Trophoblast cell (in vitro differentiated cells and primary cell): Measurements from ENCODE around the gene ANKRD1.

Experiments used
- DNase-seq, 2 donors: peaks; one replicate each; pipeline ENCODE4 v3.0.0-alpha.2; 2016
- H2AFZ ChIP-seq: 2 replicates; pipeline ENCODE4 v1.6.1; 2013; ENCODE audit warnings: low read length, moderate library complexity, mild to moderate bottlenecking; ENCODE audit not compliant: insufficient read depth, poor library complexity
- H2AK5ac ChIP-seq: 2 replicates; pipeline ENCODE4 v1.6.1; 2013; ENCODE audit warnings: mild to moderate bottlenecking, low read length
- H2BK120ac ChIP-seq: 2 replicates; pipeline ENCODE4 v1.6.1; 2013; ENCODE audit warnings: low read length, mild to moderate bottlenecking, moderate library complexity; ENCODE audit not compliant: insufficient read depth, poor library complexity
- H2BK12ac ChIP-seq: 2 replicates; pipeline ENCODE4 v1.6.1; 2013; ENCODE audit warnings: mild to moderate bottlenecking, low read length, moderate library complexity
- H2BK5ac ChIP-seq: 2 replicates; pipeline ENCODE4 v1.6.1; 2013; ENCODE audit warnings: low read length, low read depth, moderate library complexity, mild to moderate bottlenecking; ENCODE audit not compliant: poor library complexity
- H3K14ac ChIP-seq: 2 replicates; pipeline ENCODE4 v1.6.1; 2013; ENCODE audit warnings: mild to moderate bottlenecking, low read length
- H3K18ac ChIP-seq: 2 replicates; pipeline ENCODE4 v1.6.1; 2013; ENCODE audit warnings: mild to moderate bottlenecking, low read length
- H3K23ac ChIP-seq: 2 replicates; pipeline ENCODE4 v1.6.1; 2013; ENCODE audit warnings: low read length
- H3K27ac ChIP-seq: 2 replicates; pipeline ENCODE4 v1.5.1; 2013; ENCODE audit warnings: low read depth, mild to moderate bottlenecking, inconsistent platforms, low read length, moderate library complexity
- H3K27me3 ChIP-seq: 2 replicates; pipeline ENCODE4 v1.6.1; 2013; ENCODE audit warnings: inconsistent platforms, mild to moderate bottlenecking, low read length, moderate library complexity; ENCODE audit not compliant: insufficient read depth
- H3K36me3 ChIP-seq, 2 experiments: 1 replicate in 1 of 2; 2 replicates in 1 of 2; pipeline ENCODE4 v1.6.1; 2013; ENCODE audit warnings: low read length in 2 of 2, mild to moderate bottlenecking in 2 of 2, moderate library complexity in 1 of 2; ENCODE audit not compliant: insufficient read depth in 2 of 2, control insufficient read depth in 1 of 2
- H3K4ac ChIP-seq: 2 replicates; pipeline ENCODE4 v1.6.1; 2013; ENCODE audit warnings: low read depth, mild to moderate bottlenecking, low read length, moderate library complexity
- H3K4me1 ChIP-seq, 2 experiments: 1 replicate in 1 of 2; 2 replicates in 1 of 2; pipeline ENCODE4 v1.6.1; 2013; ENCODE audit warnings: low read length in 2 of 2, mild to moderate bottlenecking in 2 of 2, moderate library complexity in 1 of 2; ENCODE audit not compliant: insufficient read depth in 2 of 2, control insufficient read depth in 1 of 2
- H3K4me2 ChIP-seq: 2 replicates; pipeline ENCODE4 v1.6.1; 2013; ENCODE audit warnings: inconsistent platforms, mild to moderate bottlenecking, low read length, moderate library complexity
- H3K4me3 ChIP-seq: 2 replicates; pipeline ENCODE4 v1.5.1; 2013; ENCODE audit warnings: mild to moderate bottlenecking, low read depth, low read length, inconsistent platforms
- H3K79me1 ChIP-seq: one replicate; pipeline ENCODE4 v1.6.1; 2013; ENCODE audit warnings: low read length
- H3K79me2 ChIP-seq: 2 replicates; pipeline ENCODE4 v1.6.1; 2013; ENCODE audit warnings: low read length, mild to moderate bottlenecking; ENCODE audit not compliant: control insufficient read depth, insufficient read depth, poor library complexity
- H3K9ac ChIP-seq: 2 replicates; pipeline ENCODE4 v1.6.1; 2013; ENCODE audit warnings: mild to moderate bottlenecking, low read length
- H3K9me3 ChIP-seq: 2 replicates; pipeline ENCODE4 v1.6.1; 2013; ENCODE audit warnings: low read depth, mild to moderate bottlenecking, control low read depth, inconsistent platforms, low read length; ENCODE audit not compliant: insufficient read depth
- H4K12ac ChIP-seq: 2 replicates; pipeline ENCODE4 v1.6.1; 2013; ENCODE audit warnings: low read depth, mild to moderate bottlenecking, low read length, moderate library complexity
- H4K8ac ChIP-seq: 2 replicates; pipeline ENCODE4 v1.6.1; 2013; ENCODE audit warnings: low read depth, mild to moderate bottlenecking, low read length, moderate library complexity
- H4K91ac ChIP-seq: one replicate; pipeline ENCODE4 v1.6.1; 2013; ENCODE audit warnings: low read depth, mild to moderate bottlenecking, low read length, moderate library complexity
- WGBS: extraction: QIAGEN DNeasy Blood & Tissue Kit; methylation state at CpG from one replicate; pipeline ENCODE4 v1.1.7; 2013; ENCODE audit warnings: missing lambda C conversion rate; ENCODE audit not compliant: insufficient read length, insufficient coverage; ENCODE audit errors: extremely low coverage; 5-methylcytosine and 5-hydroxymethylcytosine counted together

The ANKRD1 gene

GRCh38 chr10:90916392-90917237, 4.3 kb downstream of the ANKRD1 start:
- peaks cover 7% of the 10 kb centered on the region for H3K79me1 ChIP-seq
- no peak overlapping the region for H2AFZ ChIP-seq
- H3K27me3 ChIP-seq = no peaks in the 10 kb centered on the region
- H3K14ac ChIP-seq = no peak overlapping the region
- H3K9ac ChIP-seq = no peak overlapping the region
- H4K91ac ChIP-seq = no peak overlapping the region
- H3K27ac ChIP-seq = peak overlapping the region; percentile 22
- DNase-seq = no peak
- H3K36me3 ChIP-seq = peaks cover 10 to 25% of the 10 kb centered on the region in 2 experiments
- H3K4me2 ChIP-seq = peak overlapping the region; percentile 7
- no peak overlapping the region for H2BK5ac ChIP-seq
- no peaks in the 10 kb centered on the region for H3K9me3 ChIP-seq
- no peak overlapping the region for H3K23ac ChIP-seq
- no peak overlapping the region for H2BK12ac ChIP-seq
- H2BK120ac ChIP-seq = no peak overlapping the region
- no peak overlapping the region for H4K8ac ChIP-seq
- H3K18ac ChIP-seq = no peak overlapping the region
- WGBS = no CpG with 5 or more reads among the region's 6 CpGs
- H4K12ac ChIP-seq = no peak overlapping the region
- H3K79me2 ChIP-seq = peaks cover 3% of the 10 kb centered on the region
- H3K4ac ChIP-seq = no peak overlapping the region
- no peak overlapping the region for H2AK5ac ChIP-seq
- no peak overlapping the region for H3K4me3 ChIP-seq
- H3K4me1 ChIP-seq = no peaks in the 10 kb centered on the region

- Histone ChIP-seq H3K4me3 (no peak overlapping the region), H2AFZ (no peak overlapping the region), H2BK120ac (no peak overlapping the region), H3K27ac (no peak overlapping the region), H4K12ac (no peak overlapping the region), H2AK5ac (no peak overlapping the region), H3K9ac (no peak overlapping the region), H2BK12ac (no peak overlapping the region), H3K9me3 (no peaks in the 10 kb centered on the region), H2BK5ac (no peak overlapping the region), H3K4me1 (no peaks in the 10 kb centered on the region), H4K8ac (no peak overlapping the region), H3K36me3 (peaks cover 10 to 25% of the 10 kb centered on the region in 2 experiments), H3K4me2 (no peak overlapping the region), H4K91ac (no peak overlapping the region), H3K27me3 (no peaks in the 10 kb centered on the region), H3K18ac (no peak overlapping the region), H3K4ac (no peak overlapping the region), H3K14ac (no peak overlapping the region), H3K23ac (no peak overlapping the region), H3K79me2 (peaks cover 3% of the 10 kb centered on the region), H3K79me1 (peaks cover 7% of the 10 kb centered on the region)
- WGBS = 100% methylated on average over 1 of the region's 11 CpGs
- DNase-seq = no peak
Measured at GRCh38 chr10:90915766-90916075, 5.2 kb downstream of the ANKRD1 start.

GRCh38 chr10:90914992-90915765, 5.7 kb downstream of the ANKRD1 start:
- no peak for DNase-seq
- peaks cover 9 to 25% of the 10 kb centered on the region in 2 experiments for H3K36me3 ChIP-seq
- no CpG with 5 or more reads among the region's 10 CpGs for WGBS
- H3K14ac ChIP-seq = no peak overlapping the region
- H4K91ac ChIP-seq = no peak overlapping the region
- H3K27ac ChIP-seq = peak overlapping the region; percentile 16
- H3K9ac ChIP-seq = no peak overlapping the region
- H2AFZ ChIP-seq = no peak overlapping the region
- H2BK5ac ChIP-seq = no peak overlapping the region
- H3K18ac ChIP-seq = no peak overlapping the region
- no peak overlapping the region for H2BK120ac ChIP-seq
- no peak overlapping the region for H3K4me2 ChIP-seq
- no peak overlapping the region for H3K4ac ChIP-seq
- no peak overlapping the region for H3K23ac ChIP-seq
- H4K8ac ChIP-seq = no peak overlapping the region
- peaks cover 2% of the 10 kb centered on the region for H3K79me2 ChIP-seq
- no peak overlapping the region for H2BK12ac ChIP-seq
- peaks cover 5% of the 10 kb centered on the region for H3K79me1 ChIP-seq
- no peaks in the 10 kb centered on the region for H3K27me3 ChIP-seq
- no peaks in the 10 kb centered on the region for H3K9me3 ChIP-seq
- H2AK5ac ChIP-seq = no peak overlapping the region
- no peaks in the 10 kb centered on the region for H3K4me1 ChIP-seq
- H4K12ac ChIP-seq = no peak overlapping the region
- no peak overlapping the region for H3K4me3 ChIP-seq

GRCh38 chr10:90913774-90914420, 7.0 kb downstream of the ANKRD1 start:
- Histone ChIP-seq H3K23ac (no peak overlapping the region), H2BK120ac (no peak overlapping the region), H3K36me3 (peaks cover 7 to 25% of the 10 kb centered on the region in 2 experiments), H2BK5ac (no peak overlapping the region), H3K79me2 (no peaks in the 10 kb centered on the region), H4K91ac (no peak overlapping the region), H3K9me3 (no peaks in the 10 kb centered on the region), H3K14ac (no peak overlapping the region), H3K18ac (no peak overlapping the region), H2AFZ (no peak overlapping the region), H4K8ac (no peak overlapping the region), H3K4me1 (no peaks in the 10 kb centered on the region), H3K4ac (no peak overlapping the region), H3K27me3 (no peaks in the 10 kb centered on the region), H3K27ac (peak overlapping the region; percentile 33), H3K9ac (no peak overlapping the region), H2AK5ac (no peak overlapping the region), H2BK12ac (no peak overlapping the region), H3K4me3 (no peak overlapping the region), H3K79me1 (peaks cover 2% of the 10 kb centered on the region), H3K4me2 (no peak overlapping the region), H4K12ac (no peak overlapping the region)
- WGBS = no CpG with 5 or more reads among the region's 2 CpGs
- DNase-seq = no peak
